Dermis blood vessel endothelial cell (primary cell): Measurements from ENCODE around the gene TGIF1. TPM values are rescaled to one million over a fixed set of nuclear protein-coding genes. Genes with fewer than 3 reads are reported as not detected.

ENCODE experiments used
- DNase-seq: peaks from one replicate; pipeline ENCODE4 v3.0.0; 2010
- total RNA-seq: library from RNA; depleted of rRNA; stranded (reverse); fragments of >200 nt; gene quantifications from 2 replicates; pipeline ENCODE4 v1.2.3, GENCODE V29; 2014

Gene TGIF1
- total RNA-seq, 1 donor from 2014 or later: 195 TPM

DNA sequence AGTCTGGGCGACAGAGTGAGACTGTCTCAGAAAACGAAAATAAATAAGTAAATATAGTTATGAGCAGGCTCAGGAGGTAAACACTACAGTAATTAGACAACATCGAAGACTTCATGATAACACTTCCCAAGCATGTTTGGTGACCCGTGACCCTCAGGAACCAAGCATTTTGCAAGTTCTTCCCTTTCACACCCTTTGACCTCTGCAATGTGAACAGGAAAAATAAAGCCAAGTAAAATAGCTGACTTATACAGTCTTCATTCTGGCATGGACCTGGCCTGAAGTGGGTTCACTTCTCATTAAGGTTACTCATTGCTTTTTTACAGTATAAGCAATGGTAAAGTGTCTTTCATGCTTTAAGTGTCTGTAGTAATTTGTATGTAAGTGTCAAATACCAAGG is 15.3 kb upstream of the TGIF1 start:
- no peak for DNase-seq

DNA sequence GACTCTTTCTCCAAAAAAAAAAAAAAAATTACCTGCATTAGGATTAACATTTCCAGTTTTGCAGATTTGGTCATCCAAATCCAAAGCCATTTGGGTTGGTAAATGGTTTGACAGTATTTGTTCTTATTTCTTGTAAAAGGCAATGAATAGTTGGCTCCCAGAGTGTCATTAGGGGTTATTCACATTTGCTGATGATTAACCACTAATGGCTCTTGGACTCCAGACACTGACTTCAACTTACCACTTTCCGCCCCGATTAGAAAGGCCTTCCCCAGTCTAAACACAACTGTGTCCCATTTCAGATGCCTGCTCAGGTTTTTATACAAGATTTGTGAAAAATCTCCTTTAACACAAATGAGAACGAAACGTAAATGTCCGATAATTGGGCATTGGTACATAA is 9.6 kb upstream of the TGIF1 start:
- DNase-seq: no peak

DNA sequence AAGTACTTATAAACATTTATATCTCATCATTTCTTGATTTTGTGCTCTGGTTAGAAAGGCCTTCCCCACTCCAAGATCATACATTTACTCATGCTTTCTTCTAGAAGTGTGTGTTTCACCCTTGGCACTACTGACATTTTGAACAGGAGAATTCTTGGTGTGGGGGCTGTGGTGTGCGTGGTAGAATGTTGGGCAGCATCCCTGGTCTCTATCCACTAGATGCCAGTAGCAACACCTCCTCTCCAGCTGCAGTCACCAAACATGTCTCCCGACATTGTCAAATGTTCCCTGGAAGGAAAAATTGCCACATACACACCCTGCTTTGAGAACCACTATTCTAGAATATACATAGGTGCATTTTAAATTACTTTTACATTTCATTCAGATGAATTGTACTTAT is 8.7 kb upstream of the TGIF1 start:
- peak; percentile 65 for DNase-seq

DNA sequence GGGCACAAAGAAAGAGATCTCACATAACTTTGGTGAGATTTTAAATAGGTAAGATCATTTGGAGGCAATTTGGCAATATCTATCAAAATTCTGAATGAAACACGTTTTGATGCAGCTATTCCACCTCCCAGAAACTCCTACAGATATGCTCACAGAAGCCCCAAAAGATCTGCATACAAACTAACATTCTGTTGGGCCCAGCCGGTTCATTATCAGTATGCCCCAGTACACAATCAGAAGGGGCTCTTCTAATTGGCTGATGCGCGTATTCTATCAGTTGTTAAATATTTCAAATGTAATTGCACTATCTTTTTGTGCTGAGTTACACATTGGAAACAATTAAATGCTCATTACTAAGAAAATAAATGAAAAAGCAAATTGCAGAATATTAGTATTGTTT is 7.1 kb upstream of the TGIF1 start:
- DNase-seq: no peak

DNA sequence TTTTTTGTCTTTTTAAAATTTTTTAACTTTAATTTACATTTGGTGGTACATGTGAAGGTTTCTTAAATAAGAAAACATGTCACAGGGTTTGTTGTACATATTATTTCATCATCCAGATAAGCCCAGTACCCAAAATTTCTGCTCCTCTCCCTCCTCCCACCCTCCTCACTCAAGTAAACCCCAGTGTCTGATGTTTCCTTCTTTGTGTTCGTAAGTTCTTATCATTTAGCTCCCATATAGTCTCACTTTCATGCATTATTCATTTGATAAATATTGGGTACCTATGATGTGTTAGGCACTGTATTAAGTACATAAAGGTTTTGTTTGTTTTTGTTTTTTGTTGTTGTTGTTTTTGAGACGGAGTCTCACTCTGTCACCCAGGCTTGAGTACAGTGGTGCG is 5.7 kb upstream of the TGIF1 start:
- DNase-seq: no peak

DNA sequence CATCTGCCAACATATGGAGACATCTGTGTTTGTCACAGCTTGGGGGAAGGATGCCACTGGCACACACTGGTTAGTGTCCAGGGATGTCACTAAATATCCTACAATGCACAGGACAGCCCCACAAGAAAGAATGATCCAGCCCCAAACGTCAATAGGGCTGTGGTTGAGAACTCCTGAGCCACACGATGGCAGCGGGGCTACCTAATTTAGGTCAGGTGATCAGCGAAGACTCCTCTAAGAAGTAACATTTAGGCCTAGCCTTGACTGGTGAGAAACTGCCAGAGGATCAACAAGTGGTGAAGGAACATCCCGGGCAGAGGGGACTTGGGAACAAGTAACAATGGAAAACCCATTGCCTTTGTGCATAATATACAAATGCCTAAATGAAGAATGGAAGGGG is 5.0 kb upstream of the TGIF1 start:
- no peak for DNase-seq

DNA sequence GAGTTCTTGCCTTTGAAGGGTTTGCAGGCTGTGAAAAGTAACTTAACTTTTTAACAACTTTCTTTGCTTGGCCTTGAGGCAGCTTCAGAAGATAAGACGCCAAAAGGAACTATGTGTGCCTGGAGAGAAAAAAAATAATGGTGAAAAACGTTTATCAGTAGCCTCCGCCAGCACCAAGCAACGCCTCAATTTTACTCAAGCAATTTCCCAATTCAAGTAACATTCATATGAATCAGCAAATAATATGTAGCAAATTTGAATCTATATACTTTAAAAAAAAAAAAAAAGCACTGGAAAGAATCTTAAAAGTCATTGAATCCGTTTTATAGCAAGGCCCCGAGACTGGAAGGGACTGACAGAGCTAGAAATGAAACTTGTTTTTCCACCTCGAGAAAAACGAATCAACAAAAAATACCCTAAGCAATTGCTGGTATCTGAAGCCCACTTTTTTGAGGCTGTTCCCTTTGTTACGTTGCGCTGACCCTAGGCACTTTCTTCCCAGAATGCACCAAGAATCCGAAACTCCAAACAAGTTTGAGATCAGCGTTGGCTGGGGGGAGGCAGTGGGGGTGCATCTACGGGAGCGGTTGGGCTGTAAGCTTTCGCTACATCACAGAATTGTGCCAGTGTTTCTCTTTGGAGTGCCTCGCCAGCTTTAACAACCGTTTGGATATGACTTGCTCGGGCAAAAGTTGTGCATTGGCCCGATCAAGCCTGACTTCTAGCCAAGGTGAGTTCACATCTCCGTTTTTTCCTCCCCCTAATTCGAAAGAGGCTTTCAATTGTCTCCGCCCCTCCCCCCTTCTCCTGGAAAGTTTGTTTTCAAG is 2.7 kb upstream of the TGIF1 start:
- DNase-seq: peak; percentile 69

DNA sequence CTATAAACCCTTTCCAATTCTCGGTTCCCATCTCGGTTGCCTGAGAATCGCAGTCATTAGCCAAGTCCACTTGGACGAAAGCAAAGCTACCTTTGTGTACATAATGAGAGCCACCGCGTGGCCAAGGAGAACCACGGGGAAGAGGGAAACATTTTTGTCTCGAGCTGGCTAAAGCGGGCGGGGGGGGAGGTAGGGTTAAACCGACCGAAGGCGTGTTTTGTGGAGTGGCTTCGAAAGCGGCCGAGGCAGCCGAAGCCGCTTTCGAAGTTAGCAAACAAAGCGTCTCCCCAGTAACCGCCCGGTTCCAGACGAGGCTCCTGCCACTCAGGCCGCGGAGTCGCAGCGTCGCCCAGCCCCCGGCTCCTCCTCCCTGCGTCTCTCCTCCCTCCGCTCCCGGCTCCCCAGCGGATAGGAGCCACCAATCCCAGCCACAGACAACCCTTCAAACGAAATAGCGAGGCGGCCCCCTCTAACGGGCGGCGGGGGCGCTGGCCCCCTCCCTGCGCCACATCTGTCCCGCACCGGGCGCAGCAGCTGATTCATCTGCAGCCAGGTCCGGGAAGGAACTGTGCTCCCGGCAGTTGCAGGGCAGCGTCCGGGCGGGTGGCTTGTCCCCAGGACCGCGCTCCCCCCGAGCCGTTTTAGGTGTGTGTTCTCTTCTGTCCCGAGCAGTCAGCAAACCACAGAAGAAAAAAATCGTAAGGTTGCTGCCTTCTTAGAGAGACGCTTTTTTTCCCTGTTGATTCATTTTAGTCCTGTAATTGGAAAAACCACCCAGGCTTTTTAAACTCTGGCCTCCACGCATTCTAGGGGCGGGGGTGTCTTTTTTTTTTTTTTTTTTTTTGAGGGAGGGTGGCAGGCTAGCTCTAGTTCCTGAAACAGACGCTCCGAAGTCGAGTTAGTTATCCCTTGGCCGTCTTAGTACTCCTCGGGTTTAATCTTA is 1.8 kb upstream of the TGIF1 start:
- DNase-seq: peak; percentile 97

DNA sequence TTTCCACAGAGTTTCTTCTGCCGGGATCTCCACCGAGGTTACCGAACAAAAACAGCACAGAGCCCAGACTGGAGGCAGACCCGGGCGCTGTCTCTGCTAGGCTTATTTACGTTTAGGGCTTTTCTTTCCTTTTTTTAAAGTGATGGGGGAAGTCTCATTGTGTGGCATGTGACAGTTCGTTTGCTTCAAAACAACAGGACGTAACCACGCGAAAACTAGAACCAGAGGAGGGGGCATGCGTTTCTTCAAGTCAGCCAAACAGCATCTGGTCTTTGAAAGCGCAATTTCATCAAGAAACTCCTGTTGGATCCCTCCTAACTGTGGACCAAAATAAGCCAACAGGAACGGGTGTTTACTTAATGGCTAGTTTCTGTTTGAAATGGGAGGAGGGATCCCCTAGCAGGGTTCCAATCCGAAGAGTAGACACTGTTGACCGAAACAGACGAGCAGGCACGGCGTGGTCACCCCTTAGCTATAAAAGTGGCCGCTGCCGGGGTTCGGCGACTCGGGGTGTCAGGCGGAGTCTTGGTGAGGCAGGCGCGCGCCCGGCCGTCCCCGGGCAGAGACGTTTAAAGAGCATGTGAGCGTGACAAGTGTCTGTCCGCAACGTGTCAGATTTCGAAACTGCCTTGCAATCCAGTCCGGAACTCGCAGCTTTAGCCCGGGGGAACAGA is 997 bp upstream of the TGIF1 start:
- peak; percentile 80 for DNase-seq

DNA sequence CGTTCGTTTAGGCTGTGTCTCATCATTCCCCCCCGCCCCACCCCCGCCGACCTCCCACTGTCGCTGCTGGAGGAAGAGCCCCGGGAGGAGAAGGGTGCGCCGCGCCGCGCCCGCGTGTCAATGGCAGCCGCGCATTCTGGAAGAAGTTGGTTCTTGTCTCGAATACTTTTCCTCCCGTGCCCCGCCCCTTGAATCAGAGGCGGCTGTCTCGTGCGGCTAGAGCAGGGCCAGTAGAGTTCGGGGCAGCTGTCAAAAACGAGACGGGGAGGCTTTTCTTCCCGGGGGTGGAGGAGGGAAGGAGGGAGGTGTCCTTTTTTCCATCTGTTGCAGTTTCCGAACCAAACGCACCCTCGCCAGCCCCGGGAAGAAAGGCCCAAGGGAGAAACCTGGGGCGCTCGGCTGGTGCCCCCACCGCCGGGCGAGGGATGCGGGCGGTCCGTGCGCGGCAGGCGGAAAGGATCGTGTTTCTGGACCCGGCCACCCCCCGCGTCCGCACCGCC is 410 bp upstream of the TGIF1 start:
- peak; percentile 77 for DNase-seq

DNA sequence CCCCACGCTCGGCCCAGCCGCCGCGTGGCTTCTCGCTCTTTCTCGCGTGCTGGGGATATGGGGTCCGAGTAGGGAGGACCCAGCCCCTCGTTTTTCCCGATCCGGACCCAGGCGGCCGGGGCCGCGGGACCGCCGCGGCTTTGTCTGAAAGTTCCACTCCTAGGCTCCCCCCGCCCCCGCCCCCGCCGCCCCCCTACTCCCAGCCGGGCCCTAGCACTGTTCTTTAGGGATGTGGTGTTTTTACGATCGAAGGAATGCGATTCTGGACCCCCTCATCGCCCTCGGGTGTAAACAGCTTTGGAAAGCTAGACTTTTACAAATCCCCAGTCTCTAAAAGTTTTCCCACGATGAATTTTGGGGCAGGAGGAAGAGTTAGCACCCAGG is 819 bp downstream of the TGIF1 start:
- no peak for DNase-seq

DNA sequence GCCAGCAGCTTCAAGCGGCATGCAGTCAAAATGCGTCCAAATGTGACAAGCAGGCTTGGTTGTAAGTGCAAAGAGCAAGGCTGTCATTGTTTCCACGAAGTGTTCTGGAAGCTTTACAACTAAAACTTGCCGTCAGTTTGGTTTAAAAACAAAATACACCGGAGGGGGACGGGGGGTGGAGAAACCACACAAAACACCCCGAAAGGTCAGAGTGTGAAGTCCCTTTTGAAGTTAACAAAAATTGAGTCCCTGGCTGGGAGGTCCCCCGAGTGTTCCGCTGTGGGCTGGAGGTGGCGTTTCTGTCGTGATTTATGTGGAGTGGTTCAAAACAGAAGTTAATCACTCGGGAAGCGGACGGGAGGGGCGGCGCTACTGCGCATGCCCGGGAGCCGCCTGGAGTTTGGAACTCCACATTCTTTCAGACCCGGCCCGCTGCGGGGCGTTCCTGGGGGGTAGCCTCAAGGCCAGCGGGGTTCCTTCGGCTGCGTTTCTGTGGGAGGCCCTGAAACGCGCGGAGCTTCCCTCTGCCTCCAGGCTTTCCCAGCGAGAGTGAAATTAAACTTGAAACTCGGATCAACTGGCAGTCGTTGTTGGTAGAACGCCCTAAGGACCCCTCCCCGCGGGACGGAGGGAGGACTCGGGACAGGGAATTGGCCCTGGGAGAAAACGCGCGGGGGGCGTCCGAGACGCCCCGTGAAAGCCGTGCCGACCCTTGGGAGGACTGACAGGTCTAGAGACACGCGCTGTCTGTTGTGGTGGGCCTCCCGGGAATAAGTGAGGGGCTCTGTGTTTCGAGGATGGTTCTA is 1.4 kb downstream of the TGIF1 start:
- DNase-seq: peak; percentile 94

DNA sequence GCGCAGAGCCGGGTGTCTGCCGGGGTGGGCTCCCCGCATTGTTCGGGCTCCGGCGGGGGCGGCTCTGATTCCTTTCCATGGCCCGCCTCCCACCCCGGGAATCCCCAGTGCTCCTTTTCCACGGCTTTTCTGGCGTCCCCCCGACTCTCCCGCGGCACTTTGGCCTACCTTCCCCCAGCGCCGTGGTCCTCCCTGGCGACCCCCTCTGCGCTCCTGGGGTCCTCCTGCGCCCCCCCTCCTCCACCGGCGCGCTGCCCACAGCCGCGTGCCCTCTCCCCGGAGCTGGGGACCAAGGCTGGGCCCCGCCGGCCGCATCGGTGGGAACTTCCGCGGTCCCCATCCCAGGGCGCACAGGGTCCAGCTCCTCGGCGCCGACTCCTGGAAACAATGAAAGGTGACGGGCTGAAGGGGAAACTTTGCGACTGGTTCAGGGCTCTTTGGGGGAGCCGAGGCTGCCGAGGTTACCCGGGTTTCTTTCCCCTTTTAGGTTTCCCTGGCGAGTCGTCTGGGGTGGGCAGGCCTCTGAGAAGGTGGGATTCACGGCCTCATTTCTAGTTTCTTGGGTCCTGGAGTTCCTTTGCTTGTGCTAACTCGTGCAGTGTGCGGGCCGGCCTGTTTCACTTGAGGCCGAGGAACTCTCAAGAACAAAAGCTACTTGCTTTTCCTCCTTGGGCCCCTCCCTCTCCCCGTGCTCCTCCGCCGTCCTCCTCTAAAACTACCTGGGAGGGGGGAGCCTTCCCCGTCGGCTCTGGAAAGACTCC is 2.2 kb downstream of the TGIF1 start:
- DNase-seq: peak; percentile 79

DNA sequence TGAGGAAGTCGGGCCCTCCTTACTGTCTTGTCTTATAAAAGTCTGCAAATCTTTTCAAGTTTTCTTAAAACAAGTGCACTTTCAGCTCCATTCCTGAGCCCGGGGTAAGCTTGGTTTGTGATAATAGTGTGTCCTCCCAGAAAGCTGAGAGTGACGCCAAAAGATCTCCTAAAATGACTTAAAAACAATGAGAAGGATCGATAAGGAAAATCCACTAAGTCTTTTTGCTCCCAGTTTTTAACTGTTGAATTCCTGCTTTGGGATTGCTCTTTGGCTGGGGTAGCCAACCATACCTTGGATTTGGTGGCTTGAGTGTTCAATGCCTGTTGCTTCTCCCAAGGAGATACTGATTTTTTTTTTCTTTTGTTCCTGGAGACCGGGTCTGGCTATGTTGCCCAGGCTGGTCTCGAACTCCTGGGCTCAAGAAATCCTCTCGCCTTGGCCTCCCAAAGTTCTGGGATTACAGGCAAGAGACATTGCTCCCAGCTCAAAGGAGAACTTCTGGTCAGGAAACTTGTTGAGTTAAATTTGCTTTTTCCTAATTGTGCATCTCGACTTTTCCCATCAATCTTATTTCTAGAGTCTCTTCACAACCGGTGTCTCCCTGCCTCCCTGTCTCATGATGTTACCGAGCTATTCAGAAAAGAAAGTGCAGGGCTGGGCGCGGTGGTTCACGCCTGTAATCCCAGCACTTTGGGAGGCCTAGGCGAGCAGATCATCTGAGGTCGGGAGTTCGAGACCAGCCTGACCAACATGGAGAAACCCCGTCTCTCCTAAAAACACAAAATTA is 3.0 kb downstream of the TGIF1 start:
- peak; percentile 41 for DNase-seq

DNA sequence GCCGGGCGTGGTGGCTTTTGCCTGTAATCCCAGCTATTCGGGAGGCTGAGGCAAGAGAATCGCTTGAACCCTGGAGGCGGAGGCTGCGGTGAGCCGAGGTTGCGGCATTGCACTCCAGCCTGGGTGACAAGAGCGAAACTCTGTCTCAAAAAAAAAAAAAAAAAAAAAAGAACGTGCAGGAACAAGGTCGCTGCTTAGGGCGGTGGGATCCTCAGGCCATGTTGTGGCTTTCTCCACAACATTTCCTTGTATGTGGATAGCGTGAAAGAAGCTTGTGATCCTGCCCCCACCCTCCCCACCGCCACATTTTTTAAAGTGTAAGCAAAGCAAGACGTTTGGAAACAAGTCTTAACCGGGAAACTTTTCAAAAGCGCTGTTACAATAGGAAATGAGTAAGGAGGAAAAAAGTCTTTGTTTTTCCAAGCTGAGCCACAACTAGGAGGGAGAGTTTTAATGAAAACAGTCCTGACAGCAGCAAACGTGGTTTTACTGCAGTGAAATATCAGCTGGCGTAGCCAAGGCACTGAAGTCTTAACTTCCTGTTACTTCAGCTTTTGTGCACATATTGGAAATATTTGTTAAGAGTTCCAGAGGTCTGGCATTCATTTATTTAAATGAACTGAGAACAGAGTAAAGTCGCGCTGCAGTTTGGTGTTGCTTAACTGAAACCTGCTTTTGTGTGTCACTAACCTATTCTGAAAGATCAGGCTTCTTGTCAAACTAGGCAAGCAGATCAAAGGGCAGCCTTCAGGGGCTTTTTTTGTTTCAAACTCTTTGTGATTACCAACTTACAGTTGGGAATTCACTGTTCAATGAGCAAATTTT is 3.8 kb downstream of the TGIF1 start:
- peak; percentile 94 for DNase-seq

DNA sequence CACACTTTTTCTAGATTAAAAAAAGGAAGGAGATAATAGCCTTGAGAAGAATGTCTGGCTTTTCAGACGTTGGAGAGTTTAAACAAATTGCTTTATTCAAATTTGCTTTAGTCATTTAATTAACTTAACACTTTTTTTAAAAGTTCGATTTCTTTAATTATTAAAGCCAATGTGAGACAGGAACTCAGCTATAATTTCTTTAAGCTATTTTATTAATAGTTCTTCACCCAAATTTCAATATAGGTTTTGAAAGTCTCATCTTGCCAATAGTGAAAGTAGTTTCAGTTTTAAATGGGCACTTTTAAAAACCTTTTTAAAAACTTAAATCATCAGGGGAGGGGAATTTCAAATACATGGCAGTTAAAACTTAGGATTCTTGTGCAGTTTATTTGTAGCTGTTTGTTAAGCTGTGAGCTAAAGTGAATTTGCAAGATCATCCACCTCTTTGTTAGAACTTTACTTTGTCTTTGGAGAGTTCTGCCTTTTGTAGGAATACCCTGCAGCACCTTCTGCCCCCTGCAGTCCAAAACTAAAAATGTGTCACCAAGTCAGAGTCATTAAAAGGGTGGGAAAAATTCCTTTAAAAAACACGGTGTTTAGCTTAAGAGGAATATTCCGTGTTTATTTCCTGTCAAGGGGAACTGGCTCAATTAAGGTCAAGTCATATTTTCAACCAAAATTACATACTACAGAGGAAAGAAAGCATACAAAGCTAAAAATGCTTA is 4.6 kb downstream of the TGIF1 start:
- peak; percentile 91 for DNase-seq

DNA sequence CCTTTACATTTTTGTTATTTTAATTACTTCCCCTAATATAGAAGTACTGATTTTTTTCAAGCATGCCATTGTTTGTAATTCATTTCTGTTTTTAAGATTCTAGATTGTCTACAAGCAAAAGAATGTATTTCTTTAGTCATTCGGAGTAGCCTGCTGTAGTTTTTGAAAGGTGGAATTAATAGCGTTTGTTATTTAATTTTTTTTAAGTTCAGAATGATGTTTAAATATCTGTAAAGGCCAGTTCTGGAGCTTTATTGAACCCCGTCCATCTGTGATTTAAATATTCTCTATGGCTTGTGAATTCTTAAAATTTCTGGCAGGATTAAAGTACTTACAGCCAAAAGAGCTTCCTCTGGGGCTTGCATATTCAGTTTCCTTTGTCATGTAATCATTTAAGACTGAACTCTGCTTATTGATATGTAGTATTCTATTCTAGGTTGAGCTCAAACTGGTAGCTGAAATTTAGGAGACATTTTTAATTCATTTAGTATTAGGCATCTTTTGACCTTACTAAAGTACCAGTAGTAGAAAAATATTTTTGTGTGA is 5.2 kb downstream of the TGIF1 start:
- no peak for DNase-seq

DNA sequence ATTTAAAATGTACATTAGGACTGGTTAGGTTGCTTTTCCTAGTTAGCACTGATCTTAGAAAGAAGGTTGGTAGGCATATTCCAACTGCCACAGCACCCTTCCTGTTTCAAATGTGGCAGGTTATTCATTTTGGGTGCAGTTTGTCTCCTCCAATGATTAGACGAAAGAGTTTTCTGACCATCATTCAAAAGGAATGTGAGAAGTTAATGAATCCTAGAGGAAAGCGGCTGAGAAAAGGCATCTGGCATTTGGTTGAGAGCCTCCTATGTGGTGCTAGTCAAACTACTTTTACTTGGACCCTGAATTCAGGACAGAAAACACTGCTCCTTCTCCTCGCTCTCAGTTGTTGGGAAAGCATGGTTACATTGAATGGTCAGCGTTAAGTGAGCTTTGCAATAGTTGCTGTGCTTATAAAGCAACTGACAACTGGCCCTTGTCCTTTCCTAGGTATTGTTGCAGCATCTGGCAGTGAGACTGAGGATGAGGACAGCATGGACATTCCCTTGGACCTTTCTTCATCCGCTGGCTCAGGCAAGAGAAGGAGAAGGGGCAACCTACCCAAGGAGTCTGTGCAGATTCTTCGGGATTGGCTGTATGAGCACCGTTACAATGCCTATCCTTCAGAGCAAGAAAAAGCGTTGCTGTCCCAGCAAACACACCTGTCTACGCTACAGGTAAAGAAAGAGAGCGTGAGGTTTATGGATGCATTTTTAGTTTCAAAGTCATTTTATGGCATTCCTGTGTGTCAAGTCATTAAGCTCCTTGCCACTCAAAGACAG is 6.1 kb downstream of the TGIF1 start:
- peak; percentile 26 for DNase-seq
